Activated naive CD4-positive, alpha-beta T cell treated with anti-CD3 and anti-CD28 coated beads, Interleukin-2, amount 50 U/mL, for 16 hours (primary cell): ENCODE results near the gene UGT3A2.

Experiments used
- DNase-seq: peaks from one replicate; pipeline ENCODE4 v3.0.0-alpha.2; 2020

The UGT3A2 gene

DNA sequence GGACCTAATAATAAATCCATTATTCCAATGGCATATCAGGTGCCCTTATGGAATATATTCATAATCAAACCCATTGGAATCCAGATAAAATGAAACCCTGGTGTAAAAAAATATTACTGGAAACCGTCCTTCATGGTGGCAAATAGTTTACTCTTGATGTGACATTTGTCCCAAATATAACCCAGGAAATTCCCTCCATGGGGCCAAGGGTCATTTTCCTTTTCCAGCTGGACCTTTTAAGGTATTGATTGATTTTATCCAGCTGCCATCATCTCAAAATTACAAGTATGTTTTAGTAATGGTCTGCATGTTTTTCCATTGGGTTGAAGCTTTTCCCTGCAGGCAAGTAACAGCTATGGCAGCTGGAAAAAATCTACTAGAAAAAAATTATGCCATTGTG lies 67.1 kb downstream of the UGT3A2 start:
- DNase-seq: no peak

DNA sequence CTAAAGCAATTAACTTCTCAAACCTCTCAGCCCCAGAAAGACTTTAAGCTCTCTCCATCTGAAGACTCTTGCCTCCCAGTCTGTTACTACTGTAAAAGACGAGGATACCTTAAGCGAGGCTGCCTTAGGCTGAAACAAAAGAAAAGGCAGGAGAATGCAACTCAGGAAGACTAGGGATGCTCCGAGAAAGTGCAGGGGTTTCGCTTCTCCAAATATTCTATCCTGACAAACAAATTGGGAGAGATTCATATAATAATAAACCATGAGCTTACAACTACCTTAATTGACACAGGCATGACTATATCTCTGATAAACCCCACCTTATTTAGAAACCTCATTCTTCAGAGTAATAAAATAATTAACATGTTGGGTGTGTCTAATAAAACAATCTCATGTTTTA lies 70.6 kb downstream of the UGT3A2 start:
- DNase-seq: no peak

DNA sequence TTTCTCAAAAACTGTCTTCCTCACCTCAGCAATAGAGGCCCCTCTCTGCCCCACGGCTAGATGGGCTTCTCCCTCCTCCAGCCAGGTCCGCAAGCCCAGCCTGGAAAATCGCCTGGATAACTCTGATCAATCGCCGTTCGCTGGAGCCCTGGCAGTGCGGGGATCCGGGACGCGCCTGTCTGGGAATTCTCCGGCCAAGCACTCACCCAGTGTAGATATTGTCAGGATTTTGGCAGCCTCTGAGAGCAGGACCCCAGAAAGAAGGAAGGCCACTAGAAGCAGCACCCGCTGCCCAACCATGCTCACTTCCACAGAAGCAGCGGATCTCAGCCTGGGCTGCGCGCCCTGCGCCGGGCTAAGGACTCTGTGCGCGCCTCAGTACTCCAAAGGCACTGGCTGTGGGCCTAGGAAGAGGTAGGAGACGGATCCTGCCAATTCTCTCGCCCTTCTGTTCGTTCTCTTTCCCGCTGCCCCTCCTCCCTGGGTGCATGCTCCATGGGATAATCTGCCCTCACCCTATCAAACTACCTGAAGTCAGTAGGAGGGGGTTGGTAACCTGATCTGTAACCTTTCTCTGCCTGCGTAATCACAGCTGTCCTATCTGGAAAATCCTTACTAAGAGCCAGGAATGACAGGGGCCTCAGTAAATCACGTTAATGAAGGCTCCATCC lies 75.6 kb downstream of the UGT3A2 start, which contains the start of gene UGT3A1:
Gene UGT3A1, minus strand, starts transcription at position 450 of the 671 bp plus-strand sequence. Its CDS starts 150 bp downstream, at position 300.
- no peak for DNase-seq

DNA sequence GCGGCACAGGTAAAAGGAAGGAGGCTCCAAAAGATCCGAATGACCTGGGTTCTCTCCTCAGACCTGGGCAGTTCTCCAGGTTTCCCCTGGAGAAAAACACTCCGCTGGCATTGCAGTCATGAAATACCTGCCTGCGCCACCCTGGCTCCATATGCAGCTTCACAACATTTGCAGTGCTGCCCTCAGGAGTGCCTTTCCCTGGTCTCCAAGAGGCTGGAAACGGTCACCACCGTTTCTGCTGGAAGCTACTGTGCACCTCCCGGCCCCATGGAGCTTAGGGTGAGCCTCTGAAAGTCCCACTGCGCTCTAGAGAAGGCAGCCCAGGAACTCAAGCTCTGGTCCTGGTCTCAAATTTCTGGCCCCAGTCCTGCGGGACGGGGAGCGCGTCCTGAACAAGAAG lies 76.2 kb downstream of the UGT3A2 start:
- no peak for DNase-seq

DNA sequence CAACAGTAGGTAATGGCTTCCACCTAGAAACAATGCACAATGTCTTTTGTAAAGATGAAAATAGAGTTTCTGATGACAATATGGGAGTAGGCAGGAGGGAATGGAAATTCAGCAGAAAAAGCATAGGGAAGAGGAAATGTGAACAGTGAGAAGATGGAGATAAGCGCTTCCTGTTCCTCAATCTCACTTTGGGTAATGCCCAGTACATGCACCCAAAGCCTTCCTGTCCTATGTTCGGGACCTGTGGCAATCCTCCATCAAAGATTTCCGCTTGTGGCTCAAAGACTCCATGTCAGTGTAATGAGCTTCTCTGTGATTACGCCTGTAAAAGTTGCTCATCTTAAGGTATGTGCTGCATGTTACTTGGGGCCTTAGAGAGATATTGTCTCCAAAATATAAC lies 78.2 kb downstream of the UGT3A2 start:
- no peak for DNase-seq

DNA sequence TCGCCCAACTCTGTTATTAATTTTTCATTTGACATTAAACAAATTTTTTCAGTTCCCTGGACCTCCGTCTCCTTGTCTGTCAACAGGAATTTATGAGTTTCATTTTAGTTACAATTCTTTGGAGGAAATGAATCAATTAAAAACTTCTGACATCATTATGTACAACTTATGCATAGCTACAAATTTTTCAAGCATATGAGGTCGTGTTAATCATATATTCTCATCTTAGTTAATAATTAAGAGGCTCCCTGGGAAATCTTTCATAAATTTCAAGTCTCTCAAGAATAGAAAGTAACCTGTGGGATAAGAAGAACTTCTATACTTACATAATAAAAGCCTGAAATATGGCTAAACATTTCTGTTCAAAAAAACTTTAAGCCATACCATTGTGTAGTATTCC lies 78.9 kb downstream of the UGT3A2 start:
- no peak for DNase-seq
